ENCODE results near the gene RAB19. TPM values are rescaled to one million over a fixed set of nuclear protein-coding genes. Genes with fewer than 3 reads are reported as not detected.

RAB19 gene
- total RNA-seq, 1 experiment from 2014 or later = 10.8 TPM

DNA sequence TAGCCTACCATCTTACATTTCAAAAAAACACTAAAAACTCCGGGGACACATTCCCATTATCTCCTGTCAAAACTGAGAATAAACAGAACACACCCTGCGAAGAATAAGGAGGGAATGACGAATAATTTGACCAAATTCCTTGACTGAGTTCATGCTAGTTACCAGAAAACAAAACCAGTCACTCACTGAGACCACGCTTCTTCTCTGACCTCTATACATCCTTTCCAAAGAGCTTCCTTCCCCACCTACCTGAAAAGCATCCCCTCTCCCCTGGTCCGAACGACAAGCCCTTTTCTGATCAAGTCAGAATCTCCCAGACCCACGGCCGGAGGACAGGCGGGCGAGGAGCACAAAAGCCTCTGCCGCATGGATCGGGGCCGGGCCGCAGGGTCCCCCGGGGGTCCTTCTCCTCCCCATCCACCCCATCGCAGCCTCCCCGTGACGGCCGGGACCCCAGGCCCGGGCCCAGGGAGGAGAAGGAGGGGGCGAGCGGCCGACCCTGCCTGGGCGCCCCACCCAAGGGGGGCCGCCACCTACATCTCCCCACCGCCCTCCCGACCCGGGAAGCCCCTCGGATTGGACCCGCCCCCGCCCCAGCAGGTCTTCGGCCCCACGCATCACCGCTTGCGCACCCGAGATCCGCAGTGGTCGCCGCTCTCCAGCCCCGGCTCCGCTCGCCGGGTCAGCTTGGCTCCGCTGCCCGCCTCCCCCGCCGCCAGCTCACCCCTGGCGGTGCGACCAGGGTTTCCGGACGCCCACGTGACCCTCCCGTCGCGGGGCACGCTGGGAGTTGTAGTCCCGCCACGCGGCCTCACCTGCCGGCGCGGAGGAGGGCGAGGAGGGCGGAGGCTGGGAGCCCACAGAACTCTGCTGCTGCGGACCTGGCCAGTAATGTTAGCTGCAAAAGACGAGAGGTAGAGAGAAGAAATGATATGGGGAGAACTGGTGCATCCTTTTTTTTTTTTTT is 5.8 kb upstream of the RAB19 start, which contains the start of gene SLC37A3 (continued):
- TF ChIP-seq ATF2 (CRISPR knock-in tag; IDR thresholded peaks at IDR 0.05; ENCODE audit: borderline replicate concordance, low read depth) (no peak), ZNF138 (CRISPR knock-in tag; conservative IDR thresholded peaks at IDR 0.05) (no peak), CBFB (CRISPR knock-in tag; IDR thresholded peaks at IDR 0.05; ENCODE audit: low read depth) (no peak), TEAD1 (CRISPR knock-in tag; IDR thresholded peaks at IDR 0.05) (no peak), ZNF317 (CRISPR knock-in tag; IDR thresholded peaks at IDR 0.05; ENCODE audit: borderline replicate concordance, low read depth) (no peak), IRF2 (CRISPR knock-in tag; IDR thresholded peaks at IDR 0.05; ENCODE audit: borderline replicate concordance, low read depth) (no peak), CREM (CRISPR knock-in tag; IDR thresholded peaks at IDR 0.05) (0 out of 2 replicates have a peak, but pooled peaks have one; percentile 31), NR3C1 (CRISPR knock-in tag; conservative IDR thresholded peaks at IDR 0.05; ENCODE audit: low read depth) (no peak), GABPB1 (CRISPR knock-in tag; IDR thresholded peaks at IDR 0.05) (peak; percentile 48; the same call in 1 of the 2 replicates), ELF4 (CRISPR knock-in tag; IDR thresholded peaks at IDR 0.05; ENCODE audit: low read depth) (no peak), E2F4 (CRISPR knock-in tag; IDR thresholded peaks at IDR 0.05; ENCODE audit: borderline replicate concordance, low read depth) (no peak), FOXK1 (CRISPR knock-in tag; IDR thresholded peaks at IDR 0.05) (peak; percentile 61; the same call in 1 of the 2 replicates), SP1 (CRISPR knock-in tag; conservative IDR thresholded peaks at IDR 0.05) (peak; percentile 71), ZNF671 (CRISPR knock-in tag; IDR thresholded peaks at IDR 0.05) (no peak), ERG (CRISPR knock-in tag; IDR thresholded peaks at IDR 0.05) (no peak)
- TF ChIP-seq, protein P1, sequence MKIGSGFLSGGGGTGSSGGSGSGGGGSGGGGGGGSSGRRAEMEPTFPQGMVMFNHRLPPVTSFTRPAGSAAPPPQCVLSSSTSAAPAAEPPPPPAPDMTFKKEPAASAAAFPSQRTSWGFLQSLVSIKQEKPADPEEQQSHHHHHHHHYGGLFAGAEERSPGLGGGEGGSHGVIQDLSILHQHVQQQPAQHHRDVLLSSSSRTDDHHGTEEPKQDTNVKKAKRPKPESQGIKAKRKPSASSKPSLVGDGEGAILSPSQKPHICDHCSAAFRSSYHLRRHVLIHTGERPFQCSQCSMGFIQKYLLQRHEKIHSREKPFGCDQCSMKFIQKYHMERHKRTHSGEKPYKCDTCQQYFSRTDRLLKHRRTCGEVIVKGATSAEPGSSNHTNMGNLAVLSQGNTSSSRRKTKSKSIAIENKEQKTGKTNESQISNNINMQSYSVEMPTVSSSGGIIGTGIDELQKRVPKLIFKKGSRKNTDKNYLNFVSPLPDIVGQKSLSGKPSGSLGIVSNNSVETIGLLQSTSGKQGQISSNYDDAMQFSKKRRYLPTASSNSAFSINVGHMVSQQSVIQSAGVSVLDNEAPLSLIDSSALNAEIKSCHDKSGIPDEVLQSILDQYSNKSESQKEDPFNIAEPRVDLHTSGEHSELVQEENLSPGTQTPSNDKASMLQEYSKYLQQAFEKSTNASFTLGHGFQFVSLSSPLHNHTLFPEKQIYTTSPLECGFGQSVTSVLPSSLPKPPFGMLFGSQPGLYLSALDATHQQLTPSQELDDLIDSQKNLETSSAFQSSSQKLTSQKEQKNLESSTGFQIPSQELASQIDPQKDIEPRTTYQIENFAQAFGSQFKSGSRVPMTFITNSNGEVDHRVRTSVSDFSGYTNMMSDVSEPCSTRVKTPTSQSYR (CRISPR knock-in tag; IDR thresholded peaks at IDR 0.05) = no peak
- TF ChIP-seq, protein P2, sequence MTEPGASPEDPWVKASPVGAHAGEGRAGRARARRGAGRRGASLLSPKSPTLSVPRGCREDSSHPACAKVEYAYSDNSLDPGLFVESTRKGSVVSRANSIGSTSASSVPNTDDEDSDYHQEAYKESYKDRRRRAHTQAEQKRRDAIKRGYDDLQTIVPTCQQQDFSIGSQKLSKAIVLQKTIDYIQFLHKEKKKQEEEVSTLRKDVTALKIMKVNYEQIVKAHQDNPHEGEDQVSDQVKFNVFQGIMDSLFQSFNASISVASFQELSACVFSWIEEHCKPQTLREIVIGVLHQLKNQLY (CRISPR knock-in tag; IDR thresholded peaks at IDR 0.05) = no peak
- TF ChIP-seq, protein P3, sequence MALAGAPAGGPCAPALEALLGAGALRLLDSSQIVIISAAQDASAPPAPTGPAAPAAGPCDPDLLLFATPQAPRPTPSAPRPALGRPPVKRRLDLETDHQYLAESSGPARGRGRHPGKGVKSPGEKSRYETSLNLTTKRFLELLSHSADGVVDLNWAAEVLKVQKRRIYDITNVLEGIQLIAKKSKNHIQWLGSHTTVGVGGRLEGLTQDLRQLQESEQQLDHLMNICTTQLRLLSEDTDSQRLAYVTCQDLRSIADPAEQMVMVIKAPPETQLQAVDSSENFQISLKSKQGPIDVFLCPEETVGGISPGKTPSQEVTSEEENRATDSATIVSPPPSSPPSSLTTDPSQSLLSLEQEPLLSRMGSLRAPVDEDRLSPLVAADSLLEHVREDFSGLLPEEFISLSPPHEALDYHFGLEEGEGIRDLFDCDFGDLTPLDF (CRISPR knock-in tag; IDR thresholded peaks at IDR 0.05) = no peak
- TF ChIP-seq, protein P4, sequence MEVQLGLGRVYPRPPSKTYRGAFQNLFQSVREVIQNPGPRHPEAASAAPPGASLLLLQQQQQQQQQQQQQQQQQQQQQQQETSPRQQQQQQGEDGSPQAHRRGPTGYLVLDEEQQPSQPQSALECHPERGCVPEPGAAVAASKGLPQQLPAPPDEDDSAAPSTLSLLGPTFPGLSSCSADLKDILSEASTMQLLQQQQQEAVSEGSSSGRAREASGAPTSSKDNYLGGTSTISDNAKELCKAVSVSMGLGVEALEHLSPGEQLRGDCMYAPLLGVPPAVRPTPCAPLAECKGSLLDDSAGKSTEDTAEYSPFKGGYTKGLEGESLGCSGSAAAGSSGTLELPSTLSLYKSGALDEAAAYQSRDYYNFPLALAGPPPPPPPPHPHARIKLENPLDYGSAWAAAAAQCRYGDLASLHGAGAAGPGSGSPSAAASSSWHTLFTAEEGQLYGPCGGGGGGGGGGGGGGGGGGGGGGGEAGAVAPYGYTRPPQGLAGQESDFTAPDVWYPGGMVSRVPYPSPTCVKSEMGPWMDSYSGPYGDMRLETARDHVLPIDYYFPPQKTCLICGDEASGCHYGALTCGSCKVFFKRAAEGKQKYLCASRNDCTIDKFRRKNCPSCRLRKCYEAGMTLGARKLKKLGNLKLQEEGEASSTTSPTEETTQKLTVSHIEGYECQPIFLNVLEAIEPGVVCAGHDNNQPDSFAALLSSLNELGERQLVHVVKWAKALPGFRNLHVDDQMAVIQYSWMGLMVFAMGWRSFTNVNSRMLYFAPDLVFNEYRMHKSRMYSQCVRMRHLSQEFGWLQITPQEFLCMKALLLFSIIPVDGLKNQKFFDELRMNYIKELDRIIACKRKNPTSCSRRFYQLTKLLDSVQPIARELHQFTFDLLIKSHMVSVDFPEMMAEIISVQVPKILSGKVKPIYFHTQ (CRISPR knock-in tag; IDR thresholded peaks at IDR 0.05) = no peak
- TF ChIP-seq, protein P5, sequence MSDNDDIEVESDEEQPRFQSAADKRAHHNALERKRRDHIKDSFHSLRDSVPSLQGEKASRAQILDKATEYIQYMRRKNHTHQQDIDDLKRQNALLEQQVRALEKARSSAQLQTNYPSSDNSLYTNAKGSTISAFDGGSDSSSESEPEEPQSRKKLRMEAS (CRISPR knock-in tag; IDR thresholded peaks at IDR 0.05) = peak; percentile 75; the same call in 1 of the 2 replicates
